A673 (cell line): ENCODE data around the gene SF3A2. TPM values are rescaled to one million over a fixed set of nuclear protein-coding genes. Genes with fewer than 3 reads are reported as not detected.

ENCODE experiments used
- BruUV-seq: library from RNA; stranded (reverse); fragments of 400-500 nt; replicated peaks from 2 replicates; lab custom pipeline; 2021; lab: Mats Ljungman, UMichigan
- CTCF ChIA-PET: fragments of 300-600 bp; sonication (Branson Sonifier 250); formaldehyde crosslinking; loops from one replicate; lab custom pipeline; 2022; ENCODE audit warnings: antibody characterized with exemption; lab: Charles Lee
- POLR2A ChIA-PET: fragments of 300-600 bp; sonication (Branson Sonifier 250); formaldehyde crosslinking; loops from one replicate; lab custom pipeline; 2022; ENCODE audit warnings: antibody characterized with exemption; ENCODE audit not compliant: low non-redundant PET; lab: Charles Lee
- DNase-seq: peaks from one replicate; pipeline ENCODE4 v3.0.0-alpha.2; 2015; ENCODE audit warnings: low spot score
- H3K27ac ChIP-seq: fragments of 200-600 bp; sonication (generic); 2 replicates; pipeline ENCODE4 v1.5.1; 2016; ENCODE audit warnings: mixed run types, low read depth, mild to moderate bottlenecking, mixed read lengths, antibody characterized with exemption, low read length; ENCODE audit not compliant: poor library complexity, severe bottlenecking
- H3K27me3 ChIP-seq: fragments of 200-600 bp; sonication (generic); replicated peaks from 2 replicates; pipeline ENCODE4 v1.6.1; 2017; ENCODE audit warnings: mixed run types, low read depth, mild to moderate bottlenecking, mixed read lengths, antibody characterized with exemption, low read length; ENCODE audit not compliant: insufficient read depth, poor library complexity
- H3K36me3 ChIP-seq: fragments of 200-600 bp; sonication (generic); 2 replicates; pipeline ENCODE4 v1.6.1; 2016; ENCODE audit warnings: mixed run types, mild to moderate bottlenecking, mixed read lengths, antibody characterized with exemption, low read length; ENCODE audit not compliant: insufficient read depth, poor library complexity, severe bottlenecking
- H3K4me1 ChIP-seq: fragments of 200-600 bp; sonication (generic); 2 replicates; pipeline ENCODE4 v1.6.1; 2017; ENCODE audit warnings: mixed run types, mild to moderate bottlenecking, mixed read lengths, antibody characterized with exemption, low read length; ENCODE audit not compliant: insufficient read depth, poor library complexity, severe bottlenecking
- H3K4me3 ChIP-seq: fragments of 200-600 bp; sonication (generic); 2 replicates; pipeline ENCODE4 v1.5.1; 2016; ENCODE audit warnings: low read depth, mixed run types, mild to moderate bottlenecking, mixed read lengths, low read length; ENCODE audit not compliant: poor library complexity, severe bottlenecking
- H3K9me3 ChIP-seq: fragments of 200-600 bp; sonication (generic); 2 replicates; pipeline ENCODE4 v1.6.1; 2016; ENCODE audit warnings: mixed run types, low read depth, mild to moderate bottlenecking, mixed read lengths, antibody characterized with exemption, low read length; ENCODE audit not compliant: poor library complexity, severe bottlenecking
- CTCF ChIP-seq: fragments of 300-800, 200-600 bp; sonication (generic); conservative IDR thresholded peaks from 2 replicates; pipeline ENCODE4 v1.5.1; 2017; ENCODE audit warnings: low read depth, mild to moderate bottlenecking, antibody characterized with exemption, low read length, moderate library complexity, mixed read lengths
- EZH2 ChIP-seq: fragments of 200-600 bp; sonication (generic); IDR thresholded peaks from 2 replicates; pipeline ENCODE4 v1.6.1; 2017; ENCODE audit warnings: borderline replicate concordance, low read depth, mild to moderate bottlenecking, mixed read lengths, antibody characterized with exemption, low read length; ENCODE audit not compliant: poor library complexity, severe bottlenecking
- intact Hi-C: fragments of 100-400 bp; cut with micrococcal nuclease; formaldehyde crosslinking; loops from one replicate; pipeline ENCODE4 v1.10.0; 2022; ENCODE audit not compliant: unreplicated experiment
- total RNA-seq: library from RNA; stranded (reverse); gene quantifications from 2 replicates; pipeline ENCODE4 v1.2.3, GENCODE V29; 2021

SF3A2 gene
- total RNA-seq, 1 experiment from 2014 or later: 187 TPM

- TF ChIP-seq EZH2 (no peak), CTCF (no peak)
- no peaks in the 10 kb centered on the region for H3K27me3 ChIP-seq
- no peaks in the 10 kb centered on the region for H3K9me3 ChIP-seq
- H3K4me1 ChIP-seq: peaks cover 29% of the 10 kb centered on the region
- intact Hi-C loops: loop anchor here (5.0 kb wide), 1 partner anchor 112 kb away; no protein-coding TSS in a partner anchor
- BruUV-seq: TSS peak; percentile 54
- H3K4me3 ChIP-seq: peak overlapping the region; percentile 100
- ChIA-PET POLR2A (no interaction called here), CTCF (interaction anchor here (0.6 kb wide), 1 partner anchor 14 kb away, joined by 3 read pairs; no protein-coding TSS in a partner anchor)
- DNase-seq: peak; percentile 98
- H3K27ac ChIP-seq: peak overlapping the region; percentile 99
- peaks cover 39% of the 10 kb centered on the region for H3K36me3 ChIP-seq
These were observed 32.9 kb downstream of the SF3A2 start for GRCh38 chr19:2269244-2270156.

- no peak for DNase-seq
- Histone ChIP-seq H3K9me3 (no peaks in the 10 kb centered on the region), H3K27me3 (no peaks in the 10 kb centered on the region), H3K4me3 (peak overlapping the region; percentile 100), H3K36me3 (peaks cover 39% of the 10 kb centered on the region), H3K27ac (peak overlapping the region; percentile 99), H3K4me1 (peaks cover 29% of the 10 kb centered on the region)
- intact Hi-C loops: loop anchor here (5.0 kb wide), 1 partner anchor 113 kb away; no protein-coding TSS in a partner anchor
- no peak for TF ChIP-seq CTCF
- TF ChIP-seq EZH2: no peak
- CTCF ChIA-PET: interaction anchor here (0.6 kb wide), 1 partner anchor 13 kb away, joined by 3 read pairs; no protein-coding TSS in a partner anchor
- no TSS peak for BruUV-seq
- POLR2A ChIA-PET: no interaction called here
These were observed 33.5 kb downstream of the SF3A2 start for GRCh38 chr19:2270157-2270422.

- peaks cover 44% of the 10 kb centered on the region for H3K36me3 ChIP-seq
- intact Hi-C loops: loop anchor here (5.0 kb wide), 1 partner anchor 113 kb away; no protein-coding TSS in a partner anchor
- H3K27ac ChIP-seq: peak overlapping the region; percentile 99
- peak overlapping the region; percentile 100 for H3K4me3 ChIP-seq
- TF ChIP-seq EZH2 (no peak), CTCF (no peak)
- H3K9me3 ChIP-seq: no peaks in the 10 kb centered on the region
- peaks cover 29% of the 10 kb centered on the region for H3K4me1 ChIP-seq
- ChIA-PET CTCF (interaction anchor here (0.6 kb wide), 1 partner anchor 13 kb away, joined by 3 read pairs; no protein-coding TSS in a partner anchor), POLR2A (no interaction called here)
- H3K27me3 ChIP-seq: no peaks in the 10 kb centered on the region
- peak; percentile 86 for DNase-seq
- BruUV-seq: no TSS peak
These were observed 34.0 kb downstream of the SF3A2 start for GRCh38 chr19:2270423-2271233.
